HL-60/S4 treated with phorbol 12-myristate 13-acetate at 8.2 ng/mL for 4 days and 3 days (cell line): ENCODE results near the gene AURKA.

ENCODE experiments used
- in situ Hi-C: fragments of 300-500 bp; cut with MboI; formaldehyde crosslinking; loops from 2 replicates; pipeline ENCODE4 v1.15.0; 2022; ENCODE audit warnings: low sequenced_read_pairs

AURKA gene

DNA sequence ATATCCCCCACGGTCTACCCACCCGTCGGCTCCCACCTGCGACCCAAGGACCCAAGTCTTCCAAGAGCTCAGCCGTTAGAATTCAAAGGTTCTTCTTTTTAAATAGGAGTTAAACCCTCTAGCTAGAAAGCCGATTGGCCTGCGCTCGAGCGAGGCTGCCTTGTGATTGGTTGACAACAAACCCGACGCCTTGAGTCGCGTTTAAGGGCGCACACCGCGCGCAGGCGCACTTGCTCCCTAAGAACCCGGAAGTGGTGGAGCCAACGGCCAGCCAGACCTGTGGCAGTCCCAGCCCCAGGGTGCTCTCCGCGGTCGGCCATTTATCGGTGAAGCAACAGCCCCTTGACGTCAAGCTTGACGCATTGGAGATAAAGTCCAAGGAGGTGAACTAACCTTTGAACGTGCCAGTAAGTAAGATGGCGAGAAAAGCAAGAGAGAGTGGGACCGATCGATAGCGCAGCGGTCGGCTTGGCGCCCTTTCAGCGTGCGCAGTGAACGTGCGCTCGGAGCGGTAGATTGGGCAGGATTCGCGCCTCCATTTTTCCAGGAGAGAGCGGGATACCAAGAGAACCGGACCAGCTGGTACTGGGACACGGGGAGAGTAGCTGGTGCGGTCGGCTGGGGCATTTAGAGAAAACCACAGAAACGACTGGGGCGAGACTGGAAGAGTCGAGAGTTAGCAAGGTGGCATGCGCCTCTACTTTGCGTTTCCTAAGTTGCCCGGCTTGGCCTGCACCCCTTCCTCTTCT, at the start of gene AURKA, which contains the start of gene CSTF1:
AURKA (minus strand) TSS at position 84 of the 749 bp plus-strand sequence. CDS start 4,018 bp downstream, outside the sequence.
CSTF1 (plus strand) TSS at position 514 of the 749 bp plus-strand sequence. CDS start 2,908 bp downstream, outside the sequence.
- in situ Hi-C loops: no loop called here

GRCh38 chr20:56440346-56441007, 48.5 kb upstream of the AURKA start:
- in situ Hi-C loops: no loop called here

DNA sequence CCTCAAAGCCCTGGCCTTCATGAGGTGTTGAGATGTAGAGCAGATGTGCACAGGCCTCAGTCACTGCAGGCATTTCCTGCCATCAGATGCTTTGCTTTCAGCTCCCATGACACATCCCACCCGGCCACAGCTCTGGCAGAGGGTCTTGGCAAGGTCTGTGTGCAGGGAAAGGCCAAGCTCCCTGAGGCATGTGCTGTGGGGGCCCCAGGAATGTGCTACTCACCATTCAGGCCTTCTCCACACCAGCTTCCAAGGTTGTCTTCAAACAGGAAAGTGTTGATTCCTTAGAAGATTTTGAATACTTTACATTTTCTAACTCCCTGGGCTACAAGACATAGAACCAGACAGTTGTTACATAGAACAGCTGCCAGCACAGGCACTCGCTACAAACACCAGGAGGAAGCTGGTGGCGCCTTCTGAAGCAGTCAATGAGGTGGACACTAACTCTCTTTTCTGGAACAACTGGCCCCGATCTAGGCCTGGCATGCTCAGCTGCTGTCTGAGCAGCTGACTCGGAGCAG, 47.8 kb upstream of the AURKA start:
- in situ Hi-C loops: no loop called here

DNA sequence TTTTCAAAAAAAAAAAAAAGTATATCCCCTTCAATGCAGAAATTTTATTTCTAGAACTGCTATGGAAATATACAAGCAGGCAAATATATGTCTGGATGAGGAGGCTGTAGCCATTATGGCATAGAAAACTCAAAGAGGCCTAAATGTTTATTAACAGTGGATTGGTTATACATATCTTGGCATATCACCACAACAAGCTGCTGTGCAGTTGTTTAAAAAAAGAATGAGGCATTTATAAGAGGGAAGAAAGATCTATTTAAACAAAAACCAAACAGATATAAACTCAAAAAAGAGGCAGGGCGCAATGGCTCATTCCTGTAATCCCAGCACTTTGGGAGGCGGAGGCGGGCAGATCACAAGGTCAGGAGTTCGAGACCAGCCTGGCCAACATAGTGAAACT, 46.3 kb upstream of the AURKA start:
- in situ Hi-C loops: no loop called here

- in situ Hi-C loops: no loop called here
Measured at GRCh38 chr20:56437196-56437960, 45.4 kb upstream of the AURKA start.

DNA sequence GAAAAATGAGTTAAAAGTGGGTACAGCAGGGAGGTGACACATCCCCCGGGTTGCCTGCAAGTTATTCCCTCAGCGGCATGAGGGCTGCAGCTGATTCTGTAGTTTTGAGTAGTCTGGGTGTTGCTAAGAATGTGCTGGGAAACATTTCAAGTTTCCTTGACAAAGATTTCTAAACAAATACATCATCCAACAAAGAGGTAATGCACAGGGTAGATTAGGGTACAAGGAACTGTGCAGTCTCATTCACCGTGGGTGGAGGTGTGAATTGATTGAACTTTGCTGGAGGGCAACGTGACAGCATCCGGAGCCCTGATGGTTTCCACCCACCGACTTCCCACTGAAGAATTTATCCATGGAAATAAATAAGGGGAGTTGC, 41.9 kb upstream of the AURKA start:
- in situ Hi-C loops: loop anchor here (5.0 kb wide), 1 partner anchor 37 kb away; no protein-coding TSS in a partner anchor

DNA sequence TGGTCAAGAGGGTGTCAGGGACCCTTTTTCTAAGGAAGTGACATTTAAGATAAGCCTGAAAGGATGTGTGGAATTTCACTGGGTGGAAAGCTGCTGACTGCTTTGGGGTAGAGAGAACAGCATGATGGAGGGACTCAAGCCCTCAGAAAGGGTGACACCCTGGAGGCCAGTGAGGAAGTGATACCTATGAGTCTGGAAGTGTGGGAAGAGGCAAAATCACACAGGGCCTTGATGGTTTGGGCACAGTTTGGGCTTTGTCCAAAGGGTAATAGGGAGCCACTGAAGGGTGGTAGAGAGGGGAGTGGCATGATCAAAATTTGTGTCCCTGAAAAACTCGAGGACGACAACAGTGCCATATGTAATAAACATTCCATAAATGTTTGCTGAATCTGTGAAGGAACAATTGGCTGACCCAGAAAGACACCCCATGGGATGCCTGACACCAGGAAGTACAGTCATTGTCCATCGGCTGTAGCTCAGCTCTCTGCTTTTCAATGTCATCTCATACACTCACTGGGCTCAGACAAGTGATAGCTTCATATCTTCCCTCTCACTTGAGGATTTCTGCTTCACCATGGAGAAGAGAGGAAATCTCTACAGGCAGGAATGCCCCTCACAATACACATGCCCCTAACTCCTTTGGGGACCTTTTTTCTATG, 41.3 kb upstream of the AURKA start:
- in situ Hi-C loops: loop anchor here (5.0 kb wide), 1 partner anchor 36 kb away; no protein-coding TSS in a partner anchor

GRCh38 chr20:56431471-56431870, 39.5 kb upstream of the AURKA start:
- in situ Hi-C loops: loop anchor here (5.0 kb wide), 1 partner anchor 34 kb away; no protein-coding TSS in a partner anchor

- in situ Hi-C loops: loop anchor here (5.0 kb wide), 1 partner anchor 34 kb away; no protein-coding TSS in a partner anchor
Measured at GRCh38 chr20:56430957-56431356, 38.9 kb upstream of the AURKA start.

DNA sequence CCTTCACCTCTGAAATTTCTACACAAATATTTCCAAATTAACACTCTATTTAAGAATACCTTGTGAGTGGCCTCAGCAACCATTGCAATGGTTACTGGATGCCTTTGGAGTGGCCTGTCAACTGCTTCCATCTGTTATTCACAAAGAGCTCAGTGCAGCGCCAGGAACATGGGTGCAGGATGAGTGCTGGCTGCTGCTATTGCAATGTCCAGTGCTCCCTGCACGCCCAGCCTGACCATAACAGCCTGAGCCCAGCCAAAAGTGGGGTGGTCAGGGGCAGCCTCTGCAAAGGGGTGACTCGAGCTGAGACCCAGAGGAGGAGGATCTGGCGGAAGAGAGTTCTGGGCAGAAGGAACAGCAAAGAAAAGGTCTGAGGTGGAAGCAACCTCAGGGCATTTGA, 38.4 kb upstream of the AURKA start:
- in situ Hi-C loops: loop anchor here (5.0 kb wide), 1 partner anchor 33 kb away; no protein-coding TSS in a partner anchor

DNA sequence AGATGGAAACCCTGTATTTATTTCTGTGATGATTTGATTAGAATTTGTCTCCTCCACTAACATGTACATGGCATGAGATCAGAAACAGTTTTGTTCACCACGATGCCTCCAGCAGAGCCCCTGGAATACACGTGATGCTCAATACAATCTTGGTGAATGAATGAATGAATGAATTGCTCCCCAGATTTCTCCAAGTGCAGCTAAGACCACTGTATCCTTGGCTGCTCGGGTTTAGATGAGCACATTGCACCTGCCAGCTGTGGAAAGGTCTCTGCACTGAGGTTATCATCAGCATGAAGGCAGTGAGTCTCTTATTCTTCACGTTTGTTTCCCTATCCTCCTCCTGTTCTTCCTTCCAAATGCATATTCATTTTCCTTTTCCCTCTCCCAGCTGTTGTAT, 37.9 kb upstream of the AURKA start:
- in situ Hi-C loops: loop anchor here (5.0 kb wide), 1 partner anchor 33 kb away; no protein-coding TSS in a partner anchor

DNA sequence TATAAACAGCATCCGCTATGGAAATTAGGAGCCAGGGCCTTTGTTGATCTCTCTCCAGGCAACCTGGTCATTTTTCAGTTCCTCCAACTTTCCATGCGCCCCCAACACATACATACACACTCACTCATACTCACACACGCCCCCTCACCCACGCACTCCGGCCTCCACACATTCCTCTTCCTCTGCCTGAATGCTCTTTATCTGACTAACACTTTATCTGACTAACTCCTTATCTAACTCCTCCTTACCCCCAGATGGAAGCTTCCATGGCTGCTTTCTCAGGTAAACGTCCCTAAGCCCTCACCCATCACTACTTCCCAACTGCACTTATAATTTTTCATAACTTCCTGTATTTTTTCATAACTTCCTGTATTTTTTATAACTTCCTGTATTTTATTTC, 37.5 kb upstream of the AURKA start:
- in situ Hi-C loops: no loop called here

DNA sequence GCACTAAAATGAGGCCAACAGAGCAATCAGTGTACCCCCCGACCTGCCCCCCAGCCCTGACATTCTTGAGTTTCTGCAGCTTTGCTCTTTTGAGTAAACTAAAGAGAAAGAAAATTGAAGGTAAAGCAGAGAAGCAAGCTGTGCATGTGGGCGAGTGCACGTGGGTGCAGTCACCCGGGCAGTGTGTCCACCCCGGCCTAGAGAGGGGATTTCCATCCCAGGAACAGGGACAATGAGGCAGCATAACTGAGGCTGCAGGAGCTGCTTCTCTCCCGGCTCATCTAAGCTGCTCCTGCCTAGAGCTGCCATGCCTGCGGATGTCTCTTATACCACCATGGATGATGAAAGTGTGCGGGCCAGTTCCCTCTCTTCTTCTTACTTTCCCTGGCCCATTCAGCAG, 36.9 kb upstream of the AURKA start:
- in situ Hi-C loops: no loop called here

GRCh38 chr20:56428410-56428809, 36.4 kb upstream of the AURKA start:
- in situ Hi-C loops: no loop called here

GRCh38 chr20:56427797-56428196, 35.8 kb upstream of the AURKA start:
- in situ Hi-C loops: no loop called here

GRCh38 chr20:56426926-56427325, 34.9 kb upstream of the AURKA start:
- in situ Hi-C loops: no loop called here

DNA sequence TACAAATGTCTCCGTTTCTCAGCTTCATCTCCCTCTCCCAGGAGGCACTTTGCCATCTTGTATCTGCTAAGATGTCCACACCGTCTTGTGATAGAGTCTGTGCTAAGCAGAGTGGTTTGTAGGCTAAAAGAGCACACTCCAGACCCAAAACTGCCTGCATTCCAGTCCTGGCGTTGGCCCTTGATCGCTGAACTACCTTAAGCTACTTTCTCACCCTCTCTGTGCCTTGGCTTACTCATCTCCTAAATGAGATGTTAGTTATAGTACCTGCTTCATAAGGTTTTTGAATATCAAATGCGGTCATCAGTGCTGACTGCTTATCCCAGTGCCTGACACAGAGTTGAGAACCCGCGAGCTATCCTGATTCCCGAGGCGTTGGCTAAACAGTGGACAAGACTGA, 34.0 kb upstream of the AURKA start:
- in situ Hi-C loops: no loop called here

- in situ Hi-C loops: no loop called here
Measured at GRCh38 chr20:56424931-56425330, 32.9 kb upstream of the AURKA start.

GRCh38 chr20:56423886-56424285, 31.9 kb upstream of the AURKA start:
- in situ Hi-C loops: no loop called here

GRCh38 chr20:56423211-56423610, 31.2 kb upstream of the AURKA start:
- in situ Hi-C loops: no loop called here

GRCh38 chr20:56422824-56423189, 30.8 kb upstream of the AURKA start:
- in situ Hi-C loops: no loop called here
